GM19467 (cell line): ENCODE measurements around the gene HMGN1.
A peak's percentile ranks its signal among the peaks of the same experiment; 100 is the strongest.
"Not testable (repeated sequence)": the region's sequence is repeated elsewhere in the genome, so short reads cannot be mapped to it uniquely, and the experiment has no call there.

ENCODE experiments used
- ATAC-seq: cut with Tn5 transposase; IDR thresholded peaks from one replicate; pipeline ENCODE4 v1.9.1; 2021; ENCODE audit warnings: mild to moderate bottlenecking, moderate library complexity; ENCODE audit not compliant: unreplicated experiment

The HMGN1 gene

DNA sequence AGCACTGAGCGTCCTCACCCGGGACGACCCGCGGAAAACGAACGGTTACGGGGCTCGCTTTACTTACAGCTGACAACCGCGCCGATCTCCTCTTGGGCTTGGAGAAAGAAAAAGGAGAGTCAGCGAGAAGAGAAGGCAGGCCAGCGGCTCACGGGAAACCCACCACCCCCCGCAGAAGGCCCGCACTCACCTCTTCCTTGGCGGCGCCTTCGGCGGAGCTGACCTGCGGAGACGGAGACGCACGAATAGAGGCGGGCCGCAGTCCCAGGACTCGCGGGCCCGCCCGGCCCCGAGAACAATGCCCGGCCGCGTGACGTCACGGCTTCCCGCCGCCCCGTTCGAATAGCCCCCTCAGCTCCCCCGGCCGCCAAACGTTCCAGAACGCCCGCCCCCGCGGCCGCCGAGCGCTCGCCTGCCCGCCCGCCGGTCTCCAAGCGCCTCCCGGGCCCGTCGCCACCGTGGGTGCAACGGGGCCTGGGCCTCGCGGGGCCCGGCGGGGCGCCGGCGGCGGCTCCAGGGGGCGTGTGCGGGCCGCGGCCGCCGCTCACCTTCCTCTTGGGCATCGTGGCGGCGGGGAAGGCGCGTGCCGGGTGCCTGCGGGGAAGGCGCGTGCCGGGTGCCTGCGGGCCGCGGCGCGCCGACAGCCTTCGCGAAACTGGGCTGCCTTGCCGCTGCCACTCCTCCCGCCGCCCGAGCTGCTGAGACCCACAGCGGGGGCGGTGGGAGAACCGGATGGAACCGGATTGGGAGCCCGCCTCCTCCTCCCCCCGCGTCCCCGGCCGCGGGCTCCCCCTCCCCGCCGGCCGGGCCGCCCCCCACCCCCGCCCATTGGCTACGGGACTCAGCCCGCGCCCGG, at the start of gene HMGN1:
TSS of gene HMGN1 (minus strand) at position 734 of the 856 bp plus-strand sequence. CDS start at position 563, 171 bp downstream.
- ATAC-seq = peak; percentile 44

GRCh38 chr21:39397646-39398385, 48.9 kb upstream of the HMGN1 start:
- no peak for ATAC-seq

- no peak for ATAC-seq
Observed at GRCh38 chr21:39392981-39393380, 44.1 kb upstream of the HMGN1 start.

DNA sequence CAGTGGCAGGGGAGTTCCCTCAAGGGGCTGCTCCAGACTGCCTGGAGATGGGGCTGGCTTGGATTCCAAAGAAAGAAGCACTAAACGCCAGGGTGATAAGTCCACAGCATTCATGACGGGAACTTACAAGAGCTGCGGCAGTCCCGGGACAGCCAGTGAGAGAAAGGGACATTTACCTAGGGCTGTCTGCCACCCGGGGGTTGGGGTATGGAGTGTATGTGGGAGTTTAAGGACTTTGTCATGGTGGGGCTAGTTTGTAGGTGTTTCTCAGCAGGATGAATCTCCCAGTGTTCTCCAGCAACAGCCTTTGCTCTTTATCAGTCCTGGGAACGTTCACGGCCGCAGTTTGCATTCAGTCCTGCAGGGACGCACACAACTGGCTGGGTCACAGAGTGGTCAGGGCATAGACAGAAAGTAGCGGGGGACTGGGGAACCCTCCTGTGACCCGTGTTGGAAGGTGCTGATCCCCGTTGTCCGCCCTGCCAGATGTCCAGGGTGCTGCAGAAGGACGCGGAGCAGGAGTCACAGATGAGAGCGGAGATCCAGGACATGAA, 41.4 kb upstream of the HMGN1 start:
- ATAC-seq = no peak

- no peak for ATAC-seq
Observed at GRCh38 chr21:39388811-39389155, 39.9 kb upstream of the HMGN1 start.

DNA sequence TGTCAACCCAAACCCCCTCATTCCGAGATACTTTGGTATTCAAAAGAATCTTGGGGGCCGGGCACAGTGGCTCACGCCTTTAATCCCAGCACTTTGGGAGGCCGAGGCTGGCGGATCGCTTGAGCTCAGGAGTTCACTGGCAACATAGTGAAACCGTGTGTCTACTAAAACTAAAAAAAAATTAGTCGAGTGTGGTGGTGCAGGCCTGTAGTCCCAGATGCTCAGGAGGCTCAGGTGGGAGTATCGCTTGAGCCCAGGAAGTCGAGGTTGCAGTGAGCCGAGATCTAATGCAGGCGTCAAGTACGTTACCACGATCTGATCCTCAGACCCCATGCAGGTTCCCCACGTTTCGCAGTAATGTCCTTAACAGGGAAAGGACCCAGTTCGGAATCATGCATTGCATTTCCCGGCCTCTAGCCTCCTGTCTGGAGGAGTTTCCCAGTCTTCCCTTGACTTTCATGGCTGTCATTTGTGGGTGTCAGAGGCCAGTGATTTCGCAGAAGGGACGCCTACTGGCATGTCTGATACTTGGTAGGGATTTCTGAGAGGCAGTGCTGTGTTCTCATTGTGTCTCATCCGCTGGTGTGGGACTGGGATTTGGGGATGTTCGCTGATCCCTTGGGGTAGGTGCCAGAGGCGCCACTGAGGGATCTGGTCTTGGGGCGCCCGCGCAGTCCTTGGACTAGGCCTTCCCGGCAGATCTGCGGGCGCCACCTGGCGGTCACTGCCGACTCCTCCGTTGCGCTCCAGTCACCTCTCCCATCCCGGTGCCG, 39.3 kb upstream of the HMGN1 start:
- peak; percentile 69 for ATAC-seq

DNA sequence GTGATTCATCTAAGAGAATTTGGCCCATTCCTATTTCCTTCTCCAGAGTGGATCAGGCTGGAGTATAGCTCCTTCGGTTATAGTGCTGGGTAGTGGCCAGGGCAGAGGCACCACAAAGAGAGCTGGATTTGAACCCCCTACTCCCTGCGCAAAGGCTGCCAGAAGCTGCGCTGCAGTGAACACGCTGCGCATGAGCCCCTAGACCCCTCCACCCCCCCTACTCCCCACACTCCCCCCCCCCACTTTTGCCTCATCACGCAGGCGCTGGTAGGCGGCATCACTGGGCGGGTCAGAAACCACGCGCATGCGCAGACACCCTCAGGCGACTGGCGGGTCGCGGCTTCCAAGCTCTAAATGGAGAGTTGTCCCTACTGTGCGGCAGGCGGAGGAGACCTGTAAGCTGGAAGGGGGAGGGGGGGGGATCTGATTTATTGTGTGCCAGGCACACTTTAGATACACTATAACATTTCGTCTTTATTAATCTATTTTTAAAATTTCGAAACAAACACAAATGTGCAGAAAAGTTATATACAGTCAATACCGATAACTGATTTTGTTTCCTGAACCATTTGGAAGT, 38.7 kb upstream of the HMGN1 start:
- ATAC-seq = peak; percentile 35

DNA sequence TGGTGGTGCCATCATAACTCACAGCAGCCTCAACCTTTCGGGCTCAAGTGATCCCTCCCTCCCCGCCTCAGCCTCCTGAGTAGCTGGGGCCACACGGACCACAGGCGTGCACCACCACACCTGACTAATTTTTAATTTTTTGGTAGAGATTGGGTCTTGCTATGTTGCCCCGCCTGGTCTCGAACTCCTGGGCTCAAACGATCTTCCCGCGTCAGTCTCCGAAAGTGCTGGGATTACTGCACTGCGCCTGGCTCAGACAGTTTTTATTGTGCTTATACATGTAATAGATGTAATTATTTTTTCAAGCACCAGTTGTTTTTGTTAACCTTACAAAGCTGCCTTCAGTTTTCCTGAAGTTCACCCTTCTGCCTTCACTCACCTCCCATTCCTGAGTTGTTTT, 38.0 kb upstream of the HMGN1 start:
- no peak for ATAC-seq

DNA sequence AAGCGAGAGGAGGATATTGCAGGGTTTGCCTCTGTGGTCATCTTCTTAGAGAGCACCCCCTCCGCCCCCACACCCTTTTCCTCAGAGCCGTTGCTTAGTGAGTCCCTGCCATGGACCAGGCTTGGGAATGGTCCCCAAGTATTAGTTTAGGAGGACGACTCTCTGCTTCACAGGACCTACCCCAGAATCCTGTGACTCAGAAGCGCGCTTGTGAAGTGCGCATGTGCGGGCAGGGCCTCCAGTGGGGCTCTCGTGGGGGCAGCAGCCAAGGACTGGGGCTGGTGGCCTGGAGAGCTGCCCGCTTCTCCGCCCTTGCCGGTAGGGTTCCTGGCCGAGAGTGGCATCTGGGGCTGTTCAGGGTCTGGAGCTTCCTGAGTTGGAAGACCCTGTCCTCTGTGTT, 37.3 kb upstream of the HMGN1 start:
- no peak for ATAC-seq

DNA sequence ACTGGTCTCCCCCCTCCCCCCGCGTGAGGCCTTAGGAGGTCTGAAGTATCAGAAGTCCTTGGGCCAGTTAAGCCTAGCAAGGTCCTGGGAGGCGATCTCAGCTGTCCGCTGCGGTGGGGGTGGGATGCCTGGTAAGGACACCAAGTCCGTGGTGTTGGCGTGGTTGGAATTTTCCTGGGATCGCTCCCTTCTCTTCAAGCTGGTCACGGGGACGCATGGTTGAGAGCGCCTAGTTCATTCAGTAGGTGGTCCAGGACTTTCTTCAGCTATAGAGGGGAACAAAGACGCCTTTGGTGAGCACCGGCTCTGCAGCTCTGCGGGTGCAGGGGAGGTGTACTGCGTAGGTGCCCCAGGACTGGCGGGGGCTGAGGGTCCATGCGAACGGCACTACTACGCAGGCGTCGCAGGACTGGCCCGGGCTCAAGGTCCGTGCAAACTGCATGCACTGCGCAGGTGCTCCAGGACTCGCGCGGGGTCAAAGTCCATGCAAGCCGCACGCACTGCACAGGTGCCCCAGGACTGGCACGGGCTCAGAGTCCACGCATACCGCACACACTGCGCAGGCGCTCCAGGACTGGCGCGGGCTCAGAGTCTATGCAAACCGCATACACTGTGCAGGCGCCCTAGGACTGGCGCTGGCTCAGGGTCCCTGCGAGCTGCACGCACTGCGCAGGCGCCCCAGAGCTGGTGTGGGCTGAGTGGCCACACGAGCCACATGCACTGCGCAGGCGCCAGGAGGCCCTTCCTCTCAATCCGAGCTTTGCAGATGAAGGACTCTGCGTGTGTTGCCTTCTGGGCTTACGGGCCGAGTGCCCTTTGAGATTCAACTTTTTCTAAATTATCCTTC, 36.6 kb upstream of the HMGN1 start:
- peak; percentile 51 for ATAC-seq

DNA sequence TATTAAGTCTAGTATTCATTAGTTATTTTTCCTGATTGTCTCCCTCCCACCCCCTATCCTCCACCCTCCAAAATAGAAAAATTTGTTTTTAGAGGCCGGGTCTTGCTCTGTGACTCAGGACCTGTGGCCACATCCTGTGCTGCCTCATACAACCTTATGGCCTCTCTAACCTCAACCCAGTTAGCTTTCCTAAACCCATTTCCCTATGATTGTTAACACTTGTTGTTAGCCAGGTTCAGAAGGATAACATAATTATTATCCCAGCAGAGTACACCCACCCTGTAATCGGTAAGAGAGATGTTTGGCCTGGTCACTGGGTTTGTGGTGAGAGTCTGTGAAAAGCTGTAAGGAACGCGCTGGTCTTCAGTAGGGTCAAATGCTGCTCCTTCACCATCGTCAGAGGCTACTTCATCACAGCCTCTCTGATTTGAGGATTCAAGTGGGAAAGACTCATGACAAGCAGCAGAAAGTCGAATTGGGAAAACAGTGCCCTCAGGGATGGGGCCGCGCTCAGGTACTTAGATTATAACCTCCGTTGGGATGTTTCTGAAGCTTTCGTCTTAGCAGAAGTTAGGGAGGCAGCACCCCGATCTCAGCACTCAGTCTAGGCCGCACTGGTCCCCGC, 35.9 kb upstream of the HMGN1 start:
- ATAC-seq = no peak

DNA sequence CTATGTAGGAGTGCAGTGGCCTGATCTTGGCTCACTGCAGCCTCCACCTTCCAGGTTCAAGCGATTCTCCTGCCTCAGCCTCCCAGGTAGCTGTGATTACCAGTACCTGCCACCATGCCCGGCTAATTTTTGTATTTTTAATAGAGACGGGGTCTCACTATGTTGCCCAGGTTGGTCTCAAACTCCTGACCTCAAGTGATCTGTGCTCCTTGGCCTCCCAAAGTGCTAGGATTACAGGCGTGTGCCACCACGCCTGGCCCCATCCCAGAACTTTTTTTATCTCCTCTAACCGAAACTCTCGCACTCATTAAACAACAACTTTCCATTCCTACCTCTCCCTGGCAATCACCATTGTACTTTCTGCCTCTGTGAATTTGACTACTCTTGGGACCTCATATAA, 33.2 kb upstream of the HMGN1 start:
- not testable (repeated sequence) for ATAC-seq

DNA sequence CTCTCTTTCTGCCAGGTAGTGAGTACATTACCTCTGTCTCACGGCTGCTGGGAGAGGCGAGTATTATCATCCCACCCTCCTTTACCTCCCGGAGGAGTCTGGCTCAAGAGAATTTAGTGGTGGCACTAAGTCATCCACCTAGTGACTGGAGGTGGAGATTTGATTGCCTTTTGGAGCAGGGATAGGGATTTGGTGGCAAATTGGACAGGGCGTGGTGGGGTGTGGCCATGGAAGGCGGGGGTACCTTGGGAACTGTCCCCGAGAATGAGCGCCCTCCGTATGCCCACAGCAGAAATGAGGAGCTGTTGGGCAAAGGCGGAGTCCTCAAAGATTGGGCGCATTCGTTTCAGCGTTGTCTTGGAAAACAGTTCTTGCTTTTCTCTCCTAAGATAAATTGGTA, 32.1 kb upstream of the HMGN1 start:
- ATAC-seq = no peak

GRCh38 chr21:39379986-39380891, 31.4 kb upstream of the HMGN1 start:
- peak; percentile 91 for ATAC-seq

DNA sequence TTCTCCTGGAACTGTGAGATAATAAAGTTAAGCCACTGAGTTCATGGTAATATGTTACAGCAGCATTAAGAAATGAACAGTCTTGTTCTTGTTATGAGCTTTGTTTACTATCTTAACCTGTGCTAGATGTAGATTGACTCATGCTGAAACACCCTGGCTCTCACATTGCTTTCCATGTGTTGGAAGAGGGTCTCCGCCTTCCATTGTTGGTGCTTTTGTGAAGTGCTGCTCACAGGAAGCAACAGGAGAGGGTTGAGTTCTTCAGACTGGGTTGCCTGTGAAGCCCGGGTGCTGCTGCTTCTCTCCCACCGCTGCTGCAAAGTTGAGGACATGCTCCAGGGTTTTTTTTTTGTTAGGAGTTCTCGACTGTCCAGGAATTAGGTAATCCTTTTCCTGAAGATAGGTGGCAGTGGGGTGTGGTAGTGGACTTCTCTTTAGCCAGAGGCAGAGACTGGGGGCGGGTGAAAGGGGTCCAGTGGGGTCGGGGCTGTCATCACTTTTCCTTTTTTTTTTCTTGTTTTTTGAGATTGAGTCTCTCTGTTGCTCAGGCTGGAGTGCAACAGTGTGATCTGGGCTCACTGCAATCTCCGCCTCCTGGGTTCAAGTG, 28.7 kb upstream of the HMGN1 start:
- ATAC-seq = no peak

DNA sequence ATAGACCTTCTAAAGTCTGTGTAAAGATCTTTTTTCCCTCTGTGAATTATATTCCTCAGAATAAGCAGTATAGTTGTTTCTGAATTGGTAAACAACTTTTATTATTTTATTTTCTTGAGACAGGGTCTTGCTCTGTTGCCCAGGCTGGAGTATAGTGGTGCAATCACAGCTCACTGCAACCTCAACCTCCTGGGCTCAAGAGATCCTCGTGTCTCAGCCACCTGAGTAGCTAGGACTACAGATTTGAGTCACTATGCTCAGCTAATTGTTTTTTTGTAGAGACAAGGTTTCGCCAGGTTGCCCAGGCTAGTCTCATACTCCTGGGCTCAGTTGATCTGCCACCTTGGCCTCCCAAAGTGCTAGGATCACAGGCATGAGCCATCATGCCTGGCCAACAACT, 26.6 kb upstream of the HMGN1 start:
- no peak for ATAC-seq

DNA sequence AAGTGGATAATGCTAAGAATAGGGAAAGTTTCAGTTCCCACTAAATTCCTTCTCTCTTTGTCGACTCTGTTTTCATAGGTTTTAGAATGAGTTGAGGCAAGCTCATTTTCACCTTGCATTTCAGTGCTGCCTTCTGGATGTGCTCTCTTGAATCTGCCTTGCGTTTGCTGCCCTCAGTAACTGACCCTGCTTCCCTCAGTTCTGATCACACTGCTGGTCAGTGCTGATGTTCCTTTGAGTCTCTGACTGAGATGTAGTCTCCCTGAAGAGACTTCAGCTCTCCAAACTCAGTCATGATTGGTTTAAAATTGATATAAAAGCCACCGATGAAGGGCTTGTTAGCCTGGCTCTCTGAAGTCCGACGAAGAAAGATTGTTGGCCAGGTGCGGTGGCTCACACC, 25.2 kb upstream of the HMGN1 start:
- ATAC-seq = no peak

- ATAC-seq = no peak
Observed at GRCh38 chr21:39373634-39374033, 24.7 kb upstream of the HMGN1 start.
